Measurements from ENCODE around the gene KBTBD2.

GRCh38 chr7:32891043-32891799, at the start of gene KBTBD2:
- TF ChIP-seq CTCF (conservative IDR thresholded peaks at IDR 0.05), result no peak
- TF ChIP-seq EZH2 (IDR thresholded peaks at IDR 0.05; ENCODE audit: low read depth), result no peak
